ENCODE data around the gene CHRNB4. TPM values are rescaled to one million over a fixed set of nuclear protein-coding genes. Genes with fewer than 3 reads are reported as not detected.

The CHRNB4 gene
- total RNA-seq, 2 experiments from 2014 or later: not detected

GRCh38 chr15:78637776-78638435, 3.1 kb downstream of the CHRNB4 start:
- Mint-ChIP-seq H3K4me3 (no peak overlapping the region), H3K27me3 (ENCODE audit: low read depth) (peaks cover 18% of the 10 kb centered on the region), H3K4me1 (ENCODE audit: low read depth) (peaks cover 8% of the 10 kb centered on the region), H3K27ac (no peak overlapping the region), H3K36me3 (ENCODE audit: low read depth) (no peaks in the 10 kb centered on the region), H3K9me3 (peaks cover 4% of the 10 kb centered on the region)
- DNase-seq: no peak
- CTCF ChIA-PET: interaction anchor here (0.8 to 7.1 kb wide), 6 partner anchors 14 to 113 kb away, joined by 3 to 102 read pairs (median 4); no protein-coding TSS in a partner anchor
- intact Hi-C loops (cut with micrococcal nuclease): loop anchor here (1.0 to 5.0 kb wide), 3 partner anchors 61 to 114 kb away; no protein-coding TSS in a partner anchor

GRCh38 chr15:78636378-78636859, 4.6 kb downstream of the CHRNB4 start:
- peaks cover 3% of the 10 kb centered on the region for H3K4me1 Mint-ChIP-seq (ENCODE audit: low read depth)
- H3K9me3 Mint-ChIP-seq: peaks cover 7% of the 10 kb centered on the region
- intact Hi-C loops (cut with micrococcal nuclease): loop anchor here (5.0 kb wide), 1 partner anchor 116 kb away; no protein-coding TSS in a partner anchor
- no peak overlapping the region for H3K4me3 Mint-ChIP-seq
- H3K27me3 Mint-ChIP-seq (ENCODE audit: low read depth): peaks cover 12% of the 10 kb centered on the region
- H3K36me3 Mint-ChIP-seq (ENCODE audit: low read depth): no peaks in the 10 kb centered on the region
- CTCF ChIA-PET: interaction anchor here (4.0 to 7.1 kb wide), 2 partner anchors 74 to 103 kb away, joined by 25 to 102 read pairs; no protein-coding TSS in a partner anchor
- H3K27ac Mint-ChIP-seq: no peak overlapping the region
- DNase-seq: no peak

- no peak overlapping the region for H3K4me3 Mint-ChIP-seq
- H3K4me1 Mint-ChIP-seq (ENCODE audit: low read depth): no peaks in the 10 kb centered on the region
- peaks cover 7% of the 10 kb centered on the region for H3K9me3 Mint-ChIP-seq
- intact Hi-C loops (cut with micrococcal nuclease): loop anchor here (5.0 kb wide), 1 partner anchor 117 kb away; no protein-coding TSS in a partner anchor
- CTCF ChIA-PET: interaction anchor here (7.1 kb wide), 1 partner anchor 75 kb away, joined by 102 read pairs; no protein-coding TSS in a partner anchor
- no peak overlapping the region for H3K27ac Mint-ChIP-seq
- peaks cover 10% of the 10 kb centered on the region for H3K27me3 Mint-ChIP-seq (ENCODE audit: low read depth)
- DNase-seq: no peak
- no peaks in the 10 kb centered on the region for H3K36me3 Mint-ChIP-seq (ENCODE audit: low read depth)
Measured at GRCh38 chr15:78635346-78635745, 5.7 kb downstream of the CHRNB4 start.

GRCh38 chr15:78634210-78635145, 6.5 kb downstream of the CHRNB4 start:
- intact Hi-C loops (cut with micrococcal nuclease): loop anchor here (5.0 kb wide), 1 partner anchor 118 kb away; no protein-coding TSS in a partner anchor
- Mint-ChIP-seq H3K9me3 (peaks cover 7% of the 10 kb centered on the region), H3K27me3 (ENCODE audit: low read depth) (peaks cover 6% of the 10 kb centered on the region), H3K27ac (no peak overlapping the region), H3K36me3 (ENCODE audit: low read depth) (no peaks in the 10 kb centered on the region), H3K4me1 (ENCODE audit: low read depth) (no peaks in the 10 kb centered on the region), H3K4me3 (no peak overlapping the region)
- no peak for DNase-seq
- CTCF ChIA-PET: interaction anchor here (0.6 to 7.1 kb wide), 2 partner anchors 76 to 246 kb away, joined by 4 to 102 read pairs; no protein-coding TSS in a partner anchor

GRCh38 chr15:78633348-78633747, 7.7 kb downstream of the CHRNB4 start:
- H3K27ac Mint-ChIP-seq: no peak overlapping the region
- no peaks in the 10 kb centered on the region for H3K4me1 Mint-ChIP-seq (ENCODE audit: low read depth)
- H3K36me3 Mint-ChIP-seq (ENCODE audit: low read depth): no peaks in the 10 kb centered on the region
- no peak for DNase-seq
- intact Hi-C loops (cut with micrococcal nuclease): no loop called here
- H3K27me3 Mint-ChIP-seq (ENCODE audit: low read depth): peaks cover 2% of the 10 kb centered on the region
- CTCF ChIA-PET: no interaction called here
- H3K4me3 Mint-ChIP-seq: no peak overlapping the region
- peaks cover 7% of the 10 kb centered on the region for H3K9me3 Mint-ChIP-seq

GRCh38 chr15:78630886-78631633, 9.9 kb downstream of the CHRNB4 start:
- Mint-ChIP-seq H3K27ac (no peak overlapping the region), H3K9me3 (peaks cover 7% of the 10 kb centered on the region), H3K4me3 (no peak overlapping the region), H3K4me1 (ENCODE audit: low read depth) (no peaks in the 10 kb centered on the region), H3K36me3 (ENCODE audit: low read depth) (no peaks in the 10 kb centered on the region), H3K27me3 (ENCODE audit: low read depth) (peaks cover 12% of the 10 kb centered on the region)
- intact Hi-C loops (cut with micrococcal nuclease): no loop called here
- DNase-seq: no peak
- CTCF ChIA-PET: no interaction called here

GRCh38 chr15:78629716-78630065, 11.3 kb downstream of the CHRNB4 start:
- no peak for DNase-seq
- Mint-ChIP-seq H3K9me3 (peaks cover 7% of the 10 kb centered on the region), H3K4me1 (ENCODE audit: low read depth) (no peaks in the 10 kb centered on the region), H3K36me3 (ENCODE audit: low read depth) (no peaks in the 10 kb centered on the region), H3K27me3 (ENCODE audit: low read depth) (peaks cover 12% of the 10 kb centered on the region), H3K4me3 (no peak overlapping the region), H3K27ac (peak overlapping the region; percentile 6)
- intact Hi-C loops (cut with micrococcal nuclease): no loop called here
- CTCF ChIA-PET: no interaction called here

- H3K27ac Mint-ChIP-seq: no peak overlapping the region
- H3K4me3 Mint-ChIP-seq: no peak overlapping the region
- H3K9me3 Mint-ChIP-seq: peaks cover 7% of the 10 kb centered on the region
- peaks cover 12% of the 10 kb centered on the region for H3K27me3 Mint-ChIP-seq (ENCODE audit: low read depth)
- no peaks in the 10 kb centered on the region for H3K36me3 Mint-ChIP-seq (ENCODE audit: low read depth)
- DNase-seq: no peak
- intact Hi-C loops (cut with micrococcal nuclease): no loop called here
- no peaks in the 10 kb centered on the region for H3K4me1 Mint-ChIP-seq (ENCODE audit: low read depth)
- CTCF ChIA-PET: no interaction called here
Measured at GRCh38 chr15:78629031-78629715, 11.8 kb downstream of the CHRNB4 start.

GRCh38 chr15:78628227-78628626, 12.8 kb downstream of the CHRNB4 start:
- peaks cover 6% of the 10 kb centered on the region for H3K9me3 Mint-ChIP-seq

GRCh38 chr15:78627348-78627747, 13.7 kb downstream of the CHRNB4 start:
- H3K9me3 Mint-ChIP-seq: no peaks in the 10 kb centered on the region
- no peak overlapping the region for H3K27ac Mint-ChIP-seq
- H3K4me1 Mint-ChIP-seq (ENCODE audit: low read depth): no peaks in the 10 kb centered on the region
- H3K36me3 Mint-ChIP-seq (ENCODE audit: low read depth): no peaks in the 10 kb centered on the region
- intact Hi-C loops (cut with micrococcal nuclease): no loop called here
- DNase-seq: no peak
- H3K27me3 Mint-ChIP-seq (ENCODE audit: low read depth): peaks cover 16% of the 10 kb centered on the region
- no peak overlapping the region for H3K4me3 Mint-ChIP-seq
- CTCF ChIA-PET: interaction anchor here (0.6 kb wide), 1 partner anchor 134 kb away, joined by 3 read pairs; no protein-coding TSS in a partner anchor

More at GRCh38 chr15:78628227-78628626, 12.8 kb downstream of the CHRNB4 start:
- CTCF ChIA-PET: no interaction called here
- peaks cover 12% of the 10 kb centered on the region for H3K27me3 Mint-ChIP-seq (ENCODE audit: low read depth)
- DNase-seq: no peak
- H3K36me3 Mint-ChIP-seq (ENCODE audit: low read depth): no peaks in the 10 kb centered on the region
- H3K4me3 Mint-ChIP-seq: no peak overlapping the region
- H3K4me1 Mint-ChIP-seq (ENCODE audit: low read depth): no peaks in the 10 kb centered on the region
- intact Hi-C loops (cut with micrococcal nuclease): no loop called here
- no peak overlapping the region for H3K27ac Mint-ChIP-seq

GRCh38 chr15:78626381-78626995, 14.5 kb downstream of the CHRNB4 start:
- Mint-ChIP-seq H3K9me3 (no peaks in the 10 kb centered on the region), H3K4me1 (ENCODE audit: low read depth) (no peaks in the 10 kb centered on the region), H3K4me3 (no peak overlapping the region), H3K27me3 (ENCODE audit: low read depth) (peaks cover 24% of the 10 kb centered on the region), H3K27ac (no peak overlapping the region), H3K36me3 (ENCODE audit: low read depth) (no peaks in the 10 kb centered on the region)
- intact Hi-C loops (cut with micrococcal nuclease): no loop called here
- no peak for DNase-seq
- CTCF ChIA-PET: no interaction called here

Data from activated naive CD4-positive, alpha-beta T cell treated with anti-CD3 and anti-CD28 coated beads for 36 hours (primary cell).